Testis (tissue), 3 donors: ENCODE results near the gene TNRC6C. TPM values are rescaled to one million over a fixed set of nuclear protein-coding genes. Genes with fewer than 3 reads are reported as not detected.

Source experiments
- DNase-seq: peaks from one replicate; pipeline ENCODE4 v3.0.0-alpha.2; 2019
- H3K27ac ChIP-seq, 2 donors: fragments of 200-600 bp; sonication (generic); one replicate each; pipeline ENCODE4 v1.5.1; 2019
- H3K27me3 ChIP-seq: fragments of 200-600 bp; sonication (generic); one replicate; pipeline ENCODE4 v1.5.1; 2019
- H3K36me3 ChIP-seq: fragments of 200-600 bp; sonication (generic); one replicate; pipeline ENCODE4 v1.5.1; 2017; ENCODE audit warnings: low read depth; ENCODE audit errors: missing control alignments
- H3K4me1 ChIP-seq: fragments of 200-600 bp; sonication (generic); one replicate; pipeline ENCODE4 v1.5.1; 2019
- H3K4me3 ChIP-seq, 2 donors: fragments of 200-600 bp; sonication (generic); one replicate each; pipeline ENCODE4 v1.5.1; 2017 to 2019
- H3K9me3 ChIP-seq: fragments of 200-600 bp; sonication (generic); one replicate; pipeline ENCODE4 v1.5.1; 2017
- CTCF ChIP-seq, 3 experiments: fragments of 450-650 bp in 2 of 3; fragments of 200-600 bp in 1 of 3; sonication (generic) in 1 of 3; IDR thresholded peaks; one replicate each; pipeline ENCODE4 v1.5.1; 2016 to 2019; ENCODE audit warnings: antibody characterized with exemption in 3 of 3, mild to moderate bottlenecking in 2 of 3, moderate library complexity in 1 of 3
- POLR2A ChIP-seq: fragments of 450-650 bp; IDR thresholded peaks from one replicate; pipeline ENCODE4 v1.6.1; 2017; ENCODE audit warnings: antibody characterized with exemption, mild to moderate bottlenecking, moderate library complexity
- WGBS, 2 donors: methylation state at CpG; one replicate each; pipeline ENCODE4 v1.1.5; 2018; 5-methylcytosine and 5-hydroxymethylcytosine counted together
- intact Hi-C: fragments of 100-400 bp; cut with DNase I; formaldehyde crosslinking; loops from one replicate; pipeline ENCODE4 v1.15.1; 2023; ENCODE audit warnings: low total_unique reads
- polyA plus RNA-seq: library from polyadenylated mRNA; stranded (reverse); fragments of 350-450 nt; fragmentation: Illumina TruSeq; extraction: RNeasy Lipid Tissue Mini Kit (QIAGEN cat#74804); gene quantifications from one replicate; pipeline ENCODE4 v1.2.3, GENCODE V29; 2014; ENCODE audit warnings: low read depth, low replicate concordance; ENCODE audit not compliant: insufficient read depth
- total RNA-seq, 2 donors: library from RNA; depleted of rRNA; stranded (reverse); fragments of >200 nt; gene quantifications; one replicate each; pipeline ENCODE4 v1.2.3, GENCODE V29; 2016

TNRC6C gene
- total and polyA plus RNA-seq, 3 donors from 2014 or later: 26.2 to 35.6 (median 27.4) TPM

DNA sequence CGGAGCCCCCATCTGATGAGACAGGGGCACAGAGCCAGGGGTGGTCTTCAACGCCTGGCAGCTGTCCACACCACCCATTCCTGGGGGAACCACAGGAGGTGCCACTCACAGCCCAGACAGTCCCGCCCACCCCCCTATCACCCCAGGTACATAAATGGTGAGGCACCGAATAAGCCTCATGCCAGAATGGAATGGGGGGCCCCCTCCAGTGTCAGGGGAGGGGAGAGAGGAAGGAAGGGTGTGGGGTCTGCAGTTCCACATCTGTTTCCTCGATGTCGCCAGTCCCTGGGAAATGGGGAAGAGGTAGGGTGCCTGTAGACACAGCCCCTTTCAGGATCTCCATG lies 168.4 kb downstream of the TNRC6C start:
- Histone ChIP-seq H3K27me3 (no peaks in the 10 kb centered on the region), H3K4me3 (no peak overlapping the region)
- TF ChIP-seq CTCF (IDR thresholded peaks at IDR 0.05) (no peak), POLR2A (no peak)

DNA sequence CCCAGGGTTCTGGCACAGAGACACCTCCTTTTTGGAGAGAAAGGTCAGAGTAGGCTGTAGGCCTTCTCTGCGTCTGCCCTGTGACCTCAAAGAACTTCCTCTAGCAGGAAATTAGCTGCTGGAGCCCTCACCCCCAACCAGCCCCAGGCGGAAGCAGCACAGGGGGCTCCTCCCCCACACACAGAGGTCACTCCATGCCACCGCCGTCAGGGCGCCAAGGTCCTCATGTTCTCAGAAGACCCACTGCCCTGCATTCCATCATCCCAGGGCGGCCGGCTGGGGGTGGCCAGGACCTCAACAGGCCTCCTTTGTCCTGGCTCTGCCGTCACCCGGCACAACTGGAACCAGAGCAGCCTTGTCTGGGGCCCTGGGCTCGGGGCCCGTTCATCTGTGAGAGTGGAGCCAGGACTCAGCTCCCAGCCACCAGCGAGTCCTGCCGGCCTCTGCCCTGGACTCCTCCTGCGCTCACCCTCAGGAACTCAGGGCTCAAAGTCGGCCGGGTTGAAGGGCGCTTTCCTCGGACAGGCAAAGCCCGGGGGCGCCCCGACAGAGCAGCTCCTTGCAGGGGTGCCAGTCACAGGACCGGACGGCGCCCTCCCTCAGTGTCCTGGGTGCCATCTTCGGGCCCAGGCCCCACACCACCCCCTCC lies 168.9 kb downstream of the TNRC6C start:
- peak; percentile 55 for DNase-seq
- Histone ChIP-seq H3K4me1 (peaks cover 25% of the 10 kb centered on the region), H3K36me3 (no peaks in the 10 kb centered on the region), H3K4me3 (peak overlapping the region; percentile 58 to 74), H3K27me3 (no peaks in the 10 kb centered on the region), H3K9me3 (no peaks in the 10 kb centered on the region), H3K27ac (peak overlapping the region; percentile 47 to 67)
- intact Hi-C loops: no loop called here
- WGBS, 2 donors: 10 to 17% methylated on average over 4 to 25 of the region's 25 CpGs
- TF ChIP-seq CTCF (IDR thresholded peaks at IDR 0.05) (no peak), POLR2A (no peak)

More for the DNA sequence above, 168.4 kb downstream of the TNRC6C start:
- H3K9me3 ChIP-seq: no peaks in the 10 kb centered on the region
- H3K27ac ChIP-seq: peak overlapping the region; percentile 47 to 67
- 70 to 79% methylated on average over 6 of the region's 6 CpGs for WGBS, 2 donors
- intact Hi-C loops: no loop called here
- no peaks in the 10 kb centered on the region for H3K36me3 ChIP-seq
- no peak for DNase-seq
- peaks cover 25% of the 10 kb centered on the region for H3K4me1 ChIP-seq

DNA sequence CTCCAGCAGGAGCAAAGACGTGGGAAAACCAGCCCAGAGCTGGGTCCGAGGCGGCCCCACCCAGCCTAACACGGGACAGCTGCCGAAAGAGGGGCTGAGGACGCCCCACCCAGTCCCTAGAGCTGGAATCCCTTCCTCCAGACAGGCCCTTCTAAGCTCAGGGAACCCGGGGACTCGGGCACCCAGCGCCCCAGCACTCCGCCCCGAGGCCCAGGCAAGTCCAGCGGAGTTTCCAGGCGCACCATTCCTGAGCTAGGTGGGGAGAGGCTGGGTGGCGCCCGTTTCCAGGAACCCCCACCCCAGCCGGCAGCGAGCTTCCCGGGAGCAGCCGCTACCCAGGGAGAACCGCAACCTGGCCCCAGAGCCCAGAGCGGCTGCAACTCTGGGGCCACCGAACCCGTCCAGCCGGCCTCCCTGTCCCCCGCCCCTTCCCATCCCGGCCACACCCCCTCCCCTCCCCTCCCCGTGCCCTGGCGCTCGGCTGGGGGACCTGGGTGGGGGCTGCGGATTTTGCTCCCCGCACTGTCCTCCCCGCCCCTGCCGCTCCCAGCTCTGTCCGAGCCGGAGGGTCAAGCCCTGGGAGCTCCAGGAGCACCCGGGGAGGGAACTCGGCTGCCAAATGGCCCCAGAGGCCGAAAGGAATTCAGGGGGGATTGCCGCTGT lies 169.5 kb downstream of the TNRC6C start:
- WGBS, 2 donors: 2% methylated on average over 24 of the region's 39 CpGs; no CpG with 5 or more reads in 1 of the 2 donors
- no peaks in the 10 kb centered on the region for H3K9me3 ChIP-seq
- no peaks in the 10 kb centered on the region for H3K36me3 ChIP-seq
- no peak for DNase-seq
- TF ChIP-seq POLR2A (no peak), CTCF (IDR thresholded peaks at IDR 0.05) (no peak)
- no peaks in the 10 kb centered on the region for H3K27me3 ChIP-seq
- intact Hi-C loops: no loop called here
- H3K4me3 ChIP-seq: peak overlapping the region; percentile 58 to 74
- peak overlapping the region; percentile 47 to 67 for H3K27ac ChIP-seq
- H3K4me1 ChIP-seq: peaks cover 25% of the 10 kb centered on the region

GRCh38 chr17:78128551-78129350 lies 170.2 kb downstream of the TNRC6C start, which contains the start of gene TMC6:
Gene TMC6 (minus strand): TSS chr17:78128755. CDS start chr17:78126832, 1,923 bp downstream.
- H3K4me1 ChIP-seq: peaks cover 25% of the 10 kb centered on the region
- no peaks in the 10 kb centered on the region for H3K36me3 ChIP-seq
- H3K9me3 ChIP-seq: no peaks in the 10 kb centered on the region
- peak within 1 kb of the TSS; percentile 47 to 67 for H3K27ac ChIP-seq
- 10 to 13% methylated on average over 8 to 27 of the region's 54 CpGs for WGBS, 2 donors
- DNase-seq: no peak
- intact Hi-C loops: no loop called here
- H3K27me3 ChIP-seq: no peaks in the 10 kb centered on the region
- peak within 1 kb of the TSS; percentile 58 to 74 for H3K4me3 ChIP-seq
- TF ChIP-seq CTCF (IDR thresholded peaks at IDR 0.05): no peak
- TF ChIP-seq POLR2A: no peak
